Posterior vena cava (tissue), 2 donors: ENCODE results near the gene TSHR. TPM values are rescaled to one million over a fixed set of nuclear protein-coding genes. Genes with fewer than 3 reads are reported as not detected.
"Not testable (repeated sequence)": the region's sequence is repeated elsewhere in the genome, so short reads cannot be mapped to it uniquely, and the experiment has no call there.

Experiments
- DNase-seq: peaks from one replicate; pipeline ENCODE4 v3.0.0-alpha.2; 2020; ENCODE audit warnings: low spot score
- intact Hi-C, 2 donors: fragments of 100-400 bp; cut with DNase I; formaldehyde crosslinking; loops; one replicate each; pipeline versions ENCODE4 v1.14.1 to v1.14.2; 2022 to 2023
- total RNA-seq, 2 donors: library from RNA; stranded (reverse); fragmentation: NEBNext Ultra II Directional; extraction: Animal tissue kit (Norgen Biotek cat#: 25700); gene quantifications; one replicate each; pipeline ENCODE4 v1.2.1, GENCODE V29; 2021
- donor health status: DM: yes; HTN: yes; CAD: no.
- donor health status: DM: yes; HTN: yes; CAD: no.

TSHR gene
- total RNA-seq, 2 donors from 2014 or later, result 0.29 to 1.1 TPM

DNA sequence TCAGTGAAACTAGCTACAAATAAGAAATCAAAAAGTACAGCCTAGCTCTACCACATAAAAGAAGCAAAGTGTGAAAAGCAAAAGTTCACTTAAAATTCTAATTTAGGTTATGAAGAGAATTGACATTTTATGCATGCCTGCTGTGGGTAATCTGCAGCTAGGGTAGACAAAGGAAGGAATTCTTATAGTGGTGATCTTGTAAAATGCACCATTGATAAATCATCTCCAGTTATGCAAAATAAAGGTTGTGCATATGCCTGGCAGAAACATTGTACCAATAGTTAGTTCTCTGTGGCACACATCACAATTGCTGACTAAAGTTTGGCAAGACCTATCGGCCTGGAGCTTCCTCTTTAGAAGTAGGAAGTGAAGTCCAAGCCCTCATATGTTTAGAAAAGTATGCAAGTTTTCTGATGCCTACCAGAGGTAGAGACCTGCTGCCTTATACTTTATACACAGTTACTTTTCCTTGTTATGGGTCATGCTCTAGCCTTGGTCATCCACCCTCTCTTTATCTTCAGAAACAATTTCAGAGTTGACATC lies 78.3 kb downstream of the TSHR start:
- intact Hi-C loops, result no loop called here
- no peak for DNase-seq

DNA sequence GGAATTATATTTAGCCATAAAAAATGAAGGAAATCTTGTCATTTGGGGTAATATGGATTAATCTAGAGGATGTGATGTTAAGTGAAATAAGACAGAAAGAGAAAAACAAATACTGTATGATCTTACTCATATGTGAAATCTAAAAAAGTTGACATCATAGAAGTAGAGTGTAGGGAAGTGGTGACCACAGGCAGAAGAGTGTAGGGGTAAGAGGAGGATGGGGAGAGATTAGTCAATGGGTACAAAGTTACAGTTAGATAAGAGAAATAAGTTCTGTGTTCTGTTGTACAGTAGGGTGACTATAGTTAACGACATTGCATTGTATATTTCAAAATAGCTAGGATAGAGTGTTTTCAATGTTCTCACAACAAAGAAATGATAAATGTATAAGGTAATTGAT lies 87.0 kb downstream of the TSHR start:
- intact Hi-C loops, result no loop called here
- no peak for DNase-seq

DNA sequence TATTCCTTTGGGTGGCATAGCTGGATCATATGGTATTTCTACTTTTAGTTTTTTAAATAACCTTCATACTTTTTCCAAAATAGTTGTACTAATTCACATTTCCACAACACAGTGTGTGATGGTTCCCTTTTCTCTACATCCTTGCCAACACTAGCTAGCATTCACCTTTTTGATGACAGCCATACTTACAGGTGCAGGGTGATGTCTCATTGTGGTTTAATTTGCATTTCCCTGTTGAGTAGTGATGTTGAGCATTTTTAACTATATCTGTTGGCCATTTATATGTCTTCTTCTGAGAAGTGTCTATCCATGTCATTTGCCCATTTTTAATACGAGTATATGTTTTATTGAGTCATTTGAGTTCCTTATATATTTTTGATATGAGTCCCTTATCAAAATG lies 96.1 kb downstream of the TSHR start:
- intact Hi-C loops, result no loop called here
- DNase-seq, result no peak

DNA sequence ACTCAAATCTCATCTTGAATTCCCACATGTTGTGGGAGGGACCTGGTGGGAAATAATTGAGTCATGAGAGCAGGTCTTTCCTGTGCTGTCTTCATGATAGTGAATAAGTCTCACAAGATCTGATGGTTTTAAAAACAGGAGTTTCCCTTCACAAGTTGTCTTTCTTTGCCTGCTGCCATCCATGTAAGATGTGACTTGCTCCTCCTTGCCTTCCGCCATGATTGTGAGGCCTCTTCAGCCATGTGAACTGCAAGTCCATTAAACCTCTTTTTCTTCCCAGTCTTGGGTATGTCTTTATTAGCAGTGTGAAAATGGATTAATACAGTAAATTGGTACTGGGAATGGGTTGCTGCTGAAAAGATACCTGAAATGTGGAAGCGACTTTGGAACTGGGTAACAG lies 98.6 kb downstream of the TSHR start:
- intact Hi-C loops, DNase-seq: not testable (repeated sequence)

DNA sequence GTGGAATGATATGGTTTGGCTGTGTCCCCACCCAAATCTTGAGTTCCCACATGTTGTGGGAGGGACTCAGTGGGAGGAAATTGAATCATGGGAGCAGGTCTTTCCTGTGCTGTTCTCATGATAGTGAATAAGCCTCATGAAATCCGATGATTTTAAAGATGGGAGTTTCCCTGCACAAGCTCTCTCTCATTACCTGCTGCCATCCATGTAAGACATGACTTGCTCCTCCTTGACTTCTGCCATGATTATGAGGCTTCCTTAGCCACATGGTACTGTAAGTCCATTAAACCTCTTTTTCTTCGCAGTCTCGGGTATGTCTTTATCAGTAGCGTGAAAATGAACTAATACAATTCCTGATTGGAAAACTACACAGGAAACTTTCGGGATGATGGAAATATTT lies 100.5 kb downstream of the TSHR start:
- no peak for DNase-seq
- intact Hi-C loops, result no loop called here

DNA sequence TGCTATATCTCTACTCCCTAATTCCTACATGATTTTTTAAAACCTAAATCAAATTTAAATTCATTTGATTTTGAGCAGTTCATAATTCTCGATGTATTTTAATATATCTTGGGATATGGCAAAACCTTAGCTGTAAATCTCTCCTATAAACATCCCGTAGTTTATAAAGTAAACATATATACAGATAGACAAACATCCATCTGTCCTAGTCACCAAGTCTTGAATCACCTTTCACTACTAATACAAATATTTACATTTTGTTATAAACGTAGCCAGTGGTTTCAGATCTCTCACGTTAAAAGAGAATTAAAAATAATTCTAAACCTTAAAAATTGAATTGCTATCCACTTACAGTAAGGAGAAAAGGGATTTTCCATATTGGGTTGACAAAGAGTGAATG lies 107.0 kb downstream of the TSHR start:
- no peak for DNase-seq
- intact Hi-C loops, result no loop called here

DNA sequence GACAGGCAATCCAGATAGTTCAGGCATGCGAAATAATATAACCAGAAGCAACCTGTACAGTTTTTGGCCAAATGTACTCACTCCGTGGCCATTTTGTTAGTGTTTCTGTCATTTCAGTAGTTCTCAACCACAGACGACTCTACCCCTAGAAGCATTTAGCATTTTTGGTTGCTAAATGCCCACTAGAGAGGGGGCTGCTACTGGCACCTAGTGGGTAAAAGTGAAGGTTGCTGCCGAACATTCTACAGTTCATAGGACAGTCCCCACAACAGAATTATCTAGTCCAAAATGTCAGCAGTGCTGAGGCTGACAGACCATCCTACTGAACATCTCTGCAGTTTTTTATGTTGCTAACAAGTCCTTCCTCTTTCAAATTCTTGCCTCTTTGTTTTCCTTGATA lies 107.4 kb downstream of the TSHR start:
- intact Hi-C loops, result no loop called here
- DNase-seq, result no peak

DNA sequence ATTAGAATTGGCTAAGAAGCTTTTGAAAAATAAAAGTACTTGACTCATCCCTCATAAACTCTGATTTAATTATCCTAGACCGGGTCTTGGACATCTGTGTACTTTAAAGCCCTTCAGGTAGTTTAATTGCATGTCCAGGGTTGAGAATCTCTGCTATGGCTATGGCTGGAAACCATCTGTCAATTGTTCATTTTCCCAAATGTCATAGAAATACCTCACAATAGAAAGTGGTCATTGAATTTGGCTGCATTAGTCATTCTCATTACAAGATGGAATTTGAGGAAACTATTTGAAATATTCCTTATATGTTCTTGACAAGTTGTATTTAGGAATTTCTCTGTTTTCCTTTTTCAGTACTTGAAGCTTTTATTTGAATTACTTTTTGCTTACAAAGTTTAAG lies 111.3 kb downstream of the TSHR start:
- intact Hi-C loops, result no loop called here
- no peak for DNase-seq

DNA sequence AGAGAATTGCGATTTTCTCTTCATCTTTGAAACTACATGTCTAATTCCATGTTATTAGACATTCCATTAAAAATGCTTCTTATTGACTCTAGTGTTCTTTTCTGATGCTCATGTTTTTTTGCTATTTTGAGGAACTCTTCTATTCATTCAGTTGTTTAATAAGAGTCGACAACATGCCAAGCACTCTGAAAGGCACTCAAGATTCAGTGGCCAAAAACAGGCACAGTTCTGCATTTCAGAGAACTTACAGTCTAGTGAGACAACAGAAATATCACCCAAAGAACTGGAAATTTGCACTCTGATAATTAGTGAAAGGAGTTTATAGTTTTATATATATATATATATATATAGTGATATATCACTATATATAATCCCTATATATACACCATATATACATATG lies 111.7 kb downstream of the TSHR start:
- no peak for DNase-seq
- intact Hi-C loops, result no loop called here

DNA sequence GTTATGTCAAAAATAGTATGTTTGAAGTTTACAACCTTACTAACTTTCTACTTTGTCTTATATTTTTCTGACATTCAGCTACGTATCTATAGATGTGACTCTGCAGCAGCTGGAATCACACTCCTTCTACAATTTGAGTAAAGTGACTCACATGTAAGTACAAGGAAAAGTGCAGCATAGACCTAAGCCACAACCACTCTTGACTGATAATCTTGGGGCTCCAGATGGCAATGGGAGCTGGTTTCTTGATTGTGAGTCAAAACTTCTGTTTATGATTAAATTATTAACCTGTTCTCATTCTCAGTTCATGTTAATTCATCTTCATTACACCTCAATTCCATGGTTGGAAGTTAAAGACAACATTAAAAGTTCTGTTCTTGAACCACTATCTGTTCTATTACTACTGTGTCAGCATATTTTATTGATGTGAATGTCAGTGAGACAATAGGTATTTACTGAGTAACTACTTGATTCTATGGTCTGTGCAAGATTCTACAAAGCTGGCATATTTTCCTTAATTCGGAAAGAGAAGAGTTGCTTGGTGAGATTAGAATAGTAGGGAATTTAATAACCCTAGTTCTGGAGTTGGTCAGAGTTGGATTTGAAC lies 112.9 kb downstream of the TSHR start:
- no peak for DNase-seq
- intact Hi-C loops, result no loop called here

DNA sequence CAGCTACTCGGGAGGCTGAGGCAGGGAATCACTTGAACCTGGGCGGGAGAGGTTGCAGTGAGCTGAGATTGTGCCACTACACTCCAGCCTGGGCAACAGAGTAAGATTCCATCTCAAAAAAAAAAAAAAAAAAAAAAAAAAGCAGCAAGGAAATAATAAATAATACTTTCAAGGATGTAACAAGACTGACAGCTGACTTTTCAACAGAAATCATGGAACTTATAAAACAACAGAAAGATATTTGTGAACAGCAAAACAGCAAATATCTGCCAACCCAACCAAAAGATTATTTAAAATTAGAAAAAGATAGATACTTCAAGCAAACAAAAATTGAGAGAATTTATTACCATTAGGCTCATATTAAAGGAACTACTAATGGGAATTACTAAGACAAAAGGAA lies 115.1 kb downstream of the TSHR start:
- intact Hi-C loops, result no loop called here
- DNase-seq, result no peak

DNA sequence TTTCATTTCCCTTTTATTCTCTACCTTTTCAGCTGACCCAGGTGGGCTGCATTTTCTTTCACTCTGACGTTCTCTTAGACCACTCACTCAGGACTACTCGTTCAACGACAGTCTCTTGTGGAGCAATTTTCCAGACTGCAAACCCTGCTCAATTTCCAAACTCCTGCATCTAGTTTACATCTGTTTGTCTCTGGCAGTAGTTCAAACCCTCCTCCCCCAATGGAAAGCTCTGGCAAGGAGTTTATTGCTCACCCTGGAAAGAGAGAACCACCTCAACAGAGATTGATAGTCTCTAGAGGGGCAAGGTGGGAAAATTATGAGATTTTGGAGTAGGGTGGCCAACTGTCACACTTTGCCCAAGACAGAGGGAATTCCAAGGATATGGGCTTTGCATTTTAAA lies 130.2 kb downstream of the TSHR start:
- intact Hi-C loops, result no loop called here
- DNase-seq, result no peak

DNA sequence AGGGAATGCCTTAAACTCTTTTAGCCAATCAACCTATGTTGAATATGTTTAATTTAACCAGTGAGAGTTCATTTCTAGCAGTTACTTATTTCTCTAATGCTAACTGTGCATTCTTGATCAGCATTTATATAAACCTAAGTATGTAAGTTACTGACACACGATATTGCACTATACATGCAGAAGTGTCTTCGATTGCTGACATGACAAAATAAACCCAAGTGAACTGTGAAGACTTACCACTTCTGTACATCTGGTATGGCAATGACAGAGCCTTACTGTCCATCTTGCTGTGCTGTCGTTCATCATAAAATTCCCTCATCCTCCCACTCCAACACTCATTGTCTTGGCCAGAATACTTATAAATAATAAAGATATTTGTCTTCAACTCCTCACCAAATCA lies 131.8 kb downstream of the TSHR start:
- intact Hi-C loops, result no loop called here
- no peak for DNase-seq

DNA sequence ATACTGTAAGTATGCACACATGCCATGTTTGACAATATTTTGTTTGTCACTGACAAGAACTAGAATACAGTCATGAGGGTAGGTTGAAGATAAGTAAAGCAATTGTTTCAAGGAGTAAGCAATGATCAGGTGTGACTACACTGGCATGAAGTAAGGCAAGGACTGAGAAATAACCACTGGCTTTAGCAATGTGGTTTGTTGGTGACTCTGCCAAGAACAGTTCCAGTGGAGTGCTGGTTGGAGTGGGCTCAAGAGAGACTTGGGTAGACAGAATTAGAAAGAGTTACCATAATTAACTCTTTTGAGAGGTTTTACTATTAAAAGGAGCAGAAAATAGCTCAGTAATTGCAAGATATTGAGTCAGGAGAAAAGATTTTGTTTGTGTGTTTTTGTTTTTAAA lies 135.7 kb downstream of the TSHR start:
- intact Hi-C loops, result no loop called here

DNA sequence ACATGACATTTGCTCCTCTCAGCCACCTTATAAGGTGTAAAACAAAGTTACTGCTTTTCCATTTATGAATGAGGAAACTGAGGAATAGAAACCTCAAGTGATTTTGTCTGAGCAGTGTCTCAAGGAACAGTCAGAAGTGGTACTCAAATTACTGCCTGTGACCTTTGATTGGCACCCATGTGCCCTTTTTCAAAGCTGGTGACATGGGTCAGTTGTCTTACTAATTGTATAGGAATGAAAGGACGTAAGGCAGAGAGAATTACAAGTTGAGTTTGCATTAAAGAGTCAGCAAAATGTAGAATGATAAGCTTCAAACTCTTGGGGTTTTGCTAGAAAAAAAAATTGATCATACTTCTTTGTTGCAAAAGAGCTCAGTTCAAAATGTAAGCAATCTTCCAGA lies 136.2 kb downstream of the TSHR start:
- intact Hi-C loops, result no loop called here
- no peak for DNase-seq

More for the DNA sequence above, 135.7 kb downstream of the TSHR start:
- DNase-seq, result no peak

DNA sequence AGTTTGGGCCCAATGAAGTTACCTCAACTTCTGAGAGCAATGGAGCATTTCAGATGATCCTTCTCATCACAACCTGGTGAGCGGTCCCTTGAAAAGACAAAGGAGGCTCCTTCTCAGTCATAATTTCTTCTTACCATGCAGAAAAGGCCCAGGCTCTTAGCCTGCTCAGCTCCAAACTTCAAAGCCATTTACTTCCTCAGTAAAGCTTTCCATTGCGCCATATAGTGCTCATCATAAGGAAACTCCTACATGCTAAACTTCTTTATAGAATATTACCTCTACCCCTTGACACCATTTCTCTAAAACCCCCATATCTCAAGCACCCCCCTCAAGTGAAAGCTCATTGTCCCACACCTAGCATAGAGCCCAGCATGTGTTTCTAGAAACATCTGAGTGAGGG lies 138.2 kb downstream of the TSHR start:
- no peak for DNase-seq
- intact Hi-C loops, result no loop called here

DNA sequence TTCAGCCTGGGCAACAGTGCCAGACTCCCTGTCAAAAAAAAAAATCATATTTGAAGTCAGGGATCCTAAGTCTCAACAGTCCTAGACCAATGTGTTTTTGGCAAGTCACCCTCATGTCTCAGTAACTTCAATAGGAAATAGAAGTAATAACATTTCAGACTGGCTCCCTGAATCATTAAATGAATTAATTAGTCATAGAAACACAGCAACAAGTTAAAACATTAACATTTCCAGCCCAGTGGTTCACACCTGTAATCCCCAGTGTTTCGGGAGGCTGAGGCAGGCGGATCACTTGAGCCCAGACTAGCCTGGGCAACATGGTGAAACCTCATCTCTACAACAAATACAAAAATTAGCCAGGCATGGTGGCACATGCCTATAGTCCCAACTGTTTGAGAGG lies 140.1 kb downstream of the TSHR start:
- intact Hi-C loops, result no loop called here
- DNase-seq, result no peak

DNA sequence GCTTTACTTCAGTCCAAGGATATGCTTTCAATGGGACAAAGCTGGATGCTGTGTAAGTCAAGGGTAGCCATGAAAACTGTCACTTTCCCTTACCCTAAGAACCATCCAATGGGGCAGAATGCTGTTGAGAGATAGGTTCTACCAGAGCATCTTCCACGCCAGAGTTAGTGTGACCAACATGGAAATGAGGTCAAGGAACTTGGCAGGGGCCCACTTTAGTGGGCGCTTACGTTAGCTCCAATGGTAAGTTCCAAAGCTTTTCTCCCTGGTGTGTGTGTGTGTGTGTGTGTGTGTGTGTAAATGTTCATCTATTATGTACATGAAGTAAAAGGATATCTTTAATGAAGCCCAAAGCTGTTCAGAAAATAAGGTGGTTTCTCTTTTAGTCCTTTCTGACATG lies 141.2 kb downstream of the TSHR start:
- intact Hi-C loops, result no loop called here

DNA sequence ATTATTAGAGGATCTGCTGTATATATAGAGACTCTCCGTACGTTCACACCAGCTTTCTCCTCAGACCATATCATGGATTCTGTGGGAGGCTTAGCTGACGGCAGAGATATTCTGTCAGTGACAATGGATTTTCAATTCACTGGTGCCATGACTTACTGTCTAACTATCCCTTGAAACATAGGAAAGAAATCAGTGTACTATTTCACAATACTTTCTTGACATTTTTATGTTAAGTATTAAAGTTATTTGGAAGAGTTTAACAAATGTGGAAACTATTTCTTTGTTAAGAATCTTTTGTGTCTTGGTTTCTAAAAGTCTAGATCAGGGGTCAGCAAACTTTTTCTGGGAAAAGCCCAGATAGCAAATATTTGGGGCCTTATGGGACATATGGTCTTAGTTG lies 146.8 kb downstream of the TSHR start:
- DNase-seq, result no peak
- intact Hi-C loops, result no loop called here

More for the DNA sequence above, 141.2 kb downstream of the TSHR start:
- DNase-seq, result no peak

DNA sequence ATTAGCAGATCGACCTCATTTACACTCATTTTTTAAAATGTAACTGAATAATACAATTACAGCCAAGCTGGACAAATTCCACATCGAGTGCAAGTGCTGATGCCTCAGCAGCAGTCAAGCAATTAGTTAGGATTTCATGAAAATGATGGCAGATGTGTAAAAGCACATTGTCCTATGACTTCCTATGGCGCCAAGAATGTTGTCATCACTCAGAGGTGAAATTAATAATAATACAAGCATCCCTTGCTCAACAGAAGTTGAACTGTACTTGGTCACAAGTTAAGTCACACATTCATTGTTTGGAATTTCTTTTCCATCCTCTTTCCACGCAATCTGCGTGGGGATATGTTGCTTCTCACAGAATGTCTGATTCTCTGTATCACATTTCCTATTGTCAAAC lies 148.0 kb downstream of the TSHR start:
- intact Hi-C loops, result no loop called here
- no peak for DNase-seq

DNA sequence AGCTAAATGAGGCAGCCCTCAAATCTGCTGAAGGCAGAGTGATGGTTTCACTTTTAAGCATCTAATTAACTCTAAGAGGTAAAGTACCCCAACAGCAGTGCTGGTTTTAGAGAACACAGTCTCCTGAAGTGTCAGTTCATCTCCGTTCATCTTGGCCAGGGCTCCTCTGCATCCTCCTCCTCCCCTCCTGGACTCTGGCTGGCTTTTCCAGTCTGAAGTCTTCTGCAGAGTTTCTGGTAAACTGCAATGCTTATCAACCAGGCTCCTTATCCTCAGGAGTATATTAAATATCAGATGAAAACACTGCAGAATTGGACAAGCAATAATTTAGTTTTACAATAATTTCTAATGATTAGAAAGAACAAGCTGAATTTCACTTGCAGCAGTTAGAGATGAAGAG lies 150.0 kb downstream of the TSHR start:
- intact Hi-C loops, result no loop called here
- no peak for DNase-seq

DNA sequence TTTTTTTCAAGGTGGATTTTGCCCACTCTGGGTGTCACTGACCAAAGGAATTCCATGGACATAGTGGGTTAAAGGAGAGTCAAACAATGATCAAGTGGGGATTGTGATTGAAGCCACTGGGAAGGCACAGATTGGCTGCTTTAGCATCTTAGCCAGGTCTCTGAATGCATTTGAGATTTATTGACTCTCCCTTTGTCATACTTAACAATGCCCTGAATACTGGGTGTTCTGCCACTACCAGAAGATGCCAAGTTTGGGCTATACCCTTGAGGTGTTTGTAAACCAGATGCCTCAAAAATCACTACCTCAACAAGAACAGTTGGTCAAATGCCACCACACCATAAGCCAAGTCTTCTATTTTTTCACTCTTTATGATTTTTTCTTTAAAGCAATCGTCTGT lies 150.5 kb downstream of the TSHR start:
- intact Hi-C loops, result no loop called here
- DNase-seq, result no peak
